Endothelial cell (in vitro differentiated cells): ENCODE data around the gene HIVEP2. TPM values are rescaled to one million over a fixed set of nuclear protein-coding genes. Genes with fewer than 3 reads are reported as not detected.

Source experiments
- DNase-seq: peaks from one replicate; pipeline ENCODE4 v3.0.0; 2021; ENCODE audit warnings: low spot score
- H3K27ac Mint-ChIP-seq: one replicate; pipeline ENCODE4 v1.8.0; 2021; ENCODE audit warnings: mixed read lengths, inconsistent platforms; ENCODE audit not compliant: unreplicated experiment
- H3K27me3 Mint-ChIP-seq: one replicate; pipeline ENCODE4 v1.8.0; 2021; ENCODE audit warnings: mild to moderate bottlenecking, moderate library complexity, mixed read lengths, inconsistent platforms; ENCODE audit not compliant: unreplicated experiment
- H3K36me3 Mint-ChIP-seq: one replicate; pipeline ENCODE4 v1.8.0; 2021; ENCODE audit warnings: mild to moderate bottlenecking, low read depth, mixed read lengths, inconsistent platforms; ENCODE audit not compliant: unreplicated experiment
- H3K4me1 Mint-ChIP-seq: one replicate; pipeline ENCODE4 v1.8.0; 2021; ENCODE audit warnings: mild to moderate bottlenecking, mixed read lengths, inconsistent platforms; ENCODE audit not compliant: unreplicated experiment
- H3K4me3 Mint-ChIP-seq: one replicate; pipeline ENCODE4 v1.8.0; 2021; ENCODE audit warnings: mild to moderate bottlenecking, mixed read lengths, inconsistent platforms; ENCODE audit not compliant: unreplicated experiment
- H3K9me3 Mint-ChIP-seq: one replicate; pipeline ENCODE4 v1.8.0; 2021; ENCODE audit warnings: mixed read lengths, inconsistent platforms; ENCODE audit not compliant: unreplicated experiment
- CTCF ChIP-seq: fragments of 200-600 bp; sonication (generic); IDR thresholded peaks from one replicate; pipeline ENCODE4 v1.5.0; 2021; ENCODE audit warnings: antibody characterized with exemption; ENCODE audit not compliant: unreplicated experiment
- total RNA-seq: library from RNA; stranded (reverse); fragmentation: NEBNext Ultra II Directional; extraction: Animal tissue kit (Norgen Biotek cat#: 25700); gene quantifications from one replicate; pipeline ENCODE4 v1.2.1, GENCODE V29; 2021; ENCODE audit not compliant: unreplicated experiment

HIVEP2 gene
- total RNA-seq, 1 donor from 2014 or later: 15.6 TPM

- no peak for DNase-seq
- peaks cover 24% of the 10 kb centered on the region for H3K36me3 Mint-ChIP-seq
- H3K4me1 Mint-ChIP-seq: no peaks in the 10 kb centered on the region
- TF ChIP-seq CTCF: no peak
- no peak overlapping the region for H3K27ac Mint-ChIP-seq
- H3K27me3 Mint-ChIP-seq: no peaks in the 10 kb centered on the region
- no peak overlapping the region for H3K4me3 Mint-ChIP-seq
- no peaks in the 10 kb centered on the region for H3K9me3 Mint-ChIP-seq
These were observed 186.9 kb downstream of the HIVEP2 start for GRCh38 chr6:142757852-142758628.

GRCh38 chr6:142756215-142756630 is 188.8 kb downstream of the HIVEP2 start:
- DNase-seq: no peak
- Mint-ChIP-seq H3K4me1 (no peaks in the 10 kb centered on the region), H3K27ac (no peak overlapping the region), H3K4me3 (no peak overlapping the region), H3K36me3 (peaks cover 24% of the 10 kb centered on the region), H3K9me3 (no peaks in the 10 kb centered on the region), H3K27me3 (no peaks in the 10 kb centered on the region)
- no peak for TF ChIP-seq CTCF

- no peaks in the 10 kb centered on the region for H3K9me3 Mint-ChIP-seq
These were observed 191.8 kb downstream of the HIVEP2 start for GRCh38 chr6:142753196-142753595.

GRCh38 chr6:142752348-142752747 is 192.6 kb downstream of the HIVEP2 start:
- TF ChIP-seq CTCF: no peak
- Mint-ChIP-seq H3K27me3 (no peaks in the 10 kb centered on the region), H3K36me3 (peaks cover 5% of the 10 kb centered on the region), H3K4me3 (no peak overlapping the region), H3K4me1 (no peaks in the 10 kb centered on the region), H3K27ac (no peak overlapping the region), H3K9me3 (no peaks in the 10 kb centered on the region)
- no peak for DNase-seq

More at GRCh38 chr6:142753196-142753595, 191.8 kb downstream of the HIVEP2 start:
- TF ChIP-seq CTCF: no peak
- Mint-ChIP-seq H3K4me1 (no peaks in the 10 kb centered on the region), H3K27ac (no peak overlapping the region), H3K4me3 (no peak overlapping the region), H3K27me3 (no peaks in the 10 kb centered on the region), H3K36me3 (peaks cover 7% of the 10 kb centered on the region)
- no peak for DNase-seq

GRCh38 chr6:142751452-142751851 is 193.5 kb downstream of the HIVEP2 start:
- H3K27ac Mint-ChIP-seq: no peak overlapping the region
- peaks cover 5% of the 10 kb centered on the region for H3K36me3 Mint-ChIP-seq
- no peak for DNase-seq
- no peak for TF ChIP-seq CTCF
- H3K27me3 Mint-ChIP-seq: no peaks in the 10 kb centered on the region
- H3K4me1 Mint-ChIP-seq: peaks cover under 1% of the 10 kb centered on the region
- no peak overlapping the region for H3K4me3 Mint-ChIP-seq
- H3K9me3 Mint-ChIP-seq: no peaks in the 10 kb centered on the region
